UCSD-AML1 (cell line): ENCODE data around the gene BABAM2.

Source experiments
- DNase-seq: peaks from one replicate; lab custom pipeline; 2025; ENCODE audit not compliant: unreplicated experiment; lab: John Stamatoyannopoulos, UW

The BABAM2 gene

GRCh38 chr2:27906074-27906473 lies 15.5 kb downstream of the BABAM2 start:
- no peak for DNase-seq

GRCh38 chr2:27907547-27907946 lies 17.0 kb downstream of the BABAM2 start:
- no peak for DNase-seq

GRCh38 chr2:27909901-27910300 lies 19.4 kb downstream of the BABAM2 start:
- no peak for DNase-seq

- no peak for DNase-seq
Observed at GRCh38 chr2:27911458-27912210, 21.1 kb downstream of the BABAM2 start.

GRCh38 chr2:27912512-27912911 lies 22.0 kb downstream of the BABAM2 start:
- DNase-seq: no peak

- no peak for DNase-seq
Observed at GRCh38 chr2:27914041-27914804, 23.7 kb downstream of the BABAM2 start.

- DNase-seq: no peak
Observed at GRCh38 chr2:27914805-27915175, 24.3 kb downstream of the BABAM2 start.

GRCh38 chr2:27915191-27915590 lies 24.7 kb downstream of the BABAM2 start:
- DNase-seq: no peak

GRCh38 chr2:27915874-27916273 lies 25.3 kb downstream of the BABAM2 start:
- DNase-seq: no peak

GRCh38 chr2:27916293-27916995 lies 25.9 kb downstream of the BABAM2 start:
- no peak for DNase-seq

- no peak for DNase-seq
Observed at GRCh38 chr2:27920148-27920885, 29.8 kb downstream of the BABAM2 start.

- DNase-seq: no peak
Observed at GRCh38 chr2:27921424-27921823, 30.9 kb downstream of the BABAM2 start.

- DNase-seq: no peak
Observed at GRCh38 chr2:27921880-27922547, 31.5 kb downstream of the BABAM2 start.

- no peak for DNase-seq
Observed at GRCh38 chr2:27922842-27923241, 32.3 kb downstream of the BABAM2 start.

GRCh38 chr2:27925766-27926472 lies 35.4 kb downstream of the BABAM2 start:
- no peak for DNase-seq

GRCh38 chr2:27929916-27930486 lies 39.5 kb downstream of the BABAM2 start:
- DNase-seq: no peak

GRCh38 chr2:27931361-27931950 lies 40.9 kb downstream of the BABAM2 start:
- no peak for DNase-seq

GRCh38 chr2:27932396-27932795 lies 41.9 kb downstream of the BABAM2 start:
- DNase-seq: no peak

- DNase-seq: no peak
Observed at GRCh38 chr2:27935026-27935425, 44.5 kb downstream of the BABAM2 start.
